Measurements from ENCODE around the gene CD82. TPM values are rescaled to one million over a fixed set of nuclear protein-coding genes. Genes with fewer than 3 reads are reported as not detected.
A peak's percentile ranks its signal among the peaks of the same experiment; 100 is the strongest.

The CD82 gene
- total RNA-seq, 1 donor from 2014 or later = 8.8 TPM

DNA sequence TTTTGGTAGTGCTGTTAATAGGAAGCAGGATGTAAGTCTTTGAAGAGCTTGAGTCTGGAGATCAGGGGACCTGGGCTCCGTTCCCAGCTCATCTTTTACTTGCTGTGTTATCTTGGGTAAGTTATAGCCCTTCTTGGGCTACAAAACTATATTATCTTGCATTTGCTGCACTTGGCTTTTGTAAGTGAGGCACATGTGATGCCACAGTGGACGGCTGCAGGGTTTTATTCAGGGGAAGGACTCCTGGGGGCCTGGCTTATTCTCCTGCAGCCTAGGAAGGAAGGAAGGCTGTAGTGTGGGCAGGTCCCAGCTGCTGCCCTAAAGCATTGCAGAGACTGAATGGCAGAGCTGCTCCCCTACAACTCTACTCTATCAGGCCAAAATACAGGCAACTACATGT lies 6.4 kb downstream of the CD82 start:
- H3K4me1 ChIP-seq = peaks cover 8% of the 10 kb centered on the region
- Mint-ChIP-seq H3K36me3 (peaks cover 17% of the 10 kb centered on the region), H3K4me1 (peaks cover 82% of the 10 kb centered on the region), H3K27ac (peak overlapping the region; percentile 18), H3K27me3 (ENCODE audit: insufficient read depth, low read depth) (peaks cover 4% of the 10 kb centered on the region), H3K9me3 (no peaks in the 10 kb centered on the region), H3K4me3 (no peak overlapping the region)
- no peak overlapping the region for H3K9ac ChIP-seq
- H3K79me2 ChIP-seq (ENCODE audit: low read depth) = no peaks in the 10 kb centered on the region
- peak overlapping the region; percentile 12 for H3K4me2 ChIP-seq
- DNase-seq (ENCODE audit: low spot score) = no peak
- no peak overlapping the region for H3K4me3 ChIP-seq
- no peaks in the 10 kb centered on the region for H3K9me3 ChIP-seq (ENCODE audit: low read depth)
- no peaks in the 10 kb centered on the region for H4K20me1 ChIP-seq (ENCODE audit: low read depth)
- peaks cover 3% of the 10 kb centered on the region for H3K27me3 ChIP-seq
- peaks cover 9% of the 10 kb centered on the region for H3F3A ChIP-seq (ENCODE audit: low read depth)
- no peaks in the 10 kb centered on the region for H3K36me3 ChIP-seq
- TF ChIP-seq EZH2phosphoT487 (IDR thresholded peaks at IDR 0.05) (no peak), CTCF (IDR thresholded peaks at IDR 0.05) (no peak), EZH2 (IDR thresholded peaks at IDR 0.05) (no peak)
- H2AFZ ChIP-seq (replicated peaks) = no peak overlapping the region
- H3K27ac ChIP-seq = no peak overlapping the region

GRCh38 chr11:44572436-44572835 lies 7.0 kb downstream of the CD82 start:
- H3F3A ChIP-seq (ENCODE audit: low read depth) = peaks cover 9% of the 10 kb centered on the region
- Mint-ChIP-seq H3K27ac (peak overlapping the region; percentile 2), H3K27me3 (ENCODE audit: insufficient read depth, low read depth) (peaks cover 4% of the 10 kb centered on the region), H3K4me1 (peaks cover 81% of the 10 kb centered on the region), H3K36me3 (peaks cover 17% of the 10 kb centered on the region), H3K4me3 (no peak overlapping the region), H3K9me3 (no peaks in the 10 kb centered on the region)
- no peaks in the 10 kb centered on the region for H3K79me2 ChIP-seq (ENCODE audit: low read depth)
- H3K4me3 ChIP-seq = no peak overlapping the region
- H3K4me2 ChIP-seq = peak overlapping the region; percentile 12
- H3K27ac ChIP-seq = no peak overlapping the region
- DNase-seq (ENCODE audit: low spot score) = no peak
- no peak overlapping the region for H2AFZ ChIP-seq (replicated peaks)
- no peaks in the 10 kb centered on the region for H4K20me1 ChIP-seq (ENCODE audit: low read depth)
- no peaks in the 10 kb centered on the region for H3K9me3 ChIP-seq (ENCODE audit: low read depth)
- TF ChIP-seq EZH2phosphoT487 (IDR thresholded peaks at IDR 0.05) = no peak
- H3K27me3 ChIP-seq = no peaks in the 10 kb centered on the region
- no peaks in the 10 kb centered on the region for H3K36me3 ChIP-seq
- H3K9ac ChIP-seq = no peak overlapping the region
- peaks cover 8% of the 10 kb centered on the region for H3K4me1 ChIP-seq

- Mint-ChIP-seq H3K4me3 (no peak overlapping the region), H3K9me3 (no peaks in the 10 kb centered on the region), H3K27ac (no peak overlapping the region), H3K27me3 (ENCODE audit: insufficient read depth, low read depth) (peaks cover 4% of the 10 kb centered on the region), H3K36me3 (peaks cover 15% of the 10 kb centered on the region), H3K4me1 (peaks cover 81% of the 10 kb centered on the region)
- Histone ChIP-seq H3K4me1 (peaks cover 11% of the 10 kb centered on the region), H3K27me3 (no peaks in the 10 kb centered on the region), H3K4me2 (no peak overlapping the region), H4K20me1 (ENCODE audit: low read depth) (no peaks in the 10 kb centered on the region), H3F3A (ENCODE audit: low read depth) (peaks cover 9% of the 10 kb centered on the region), H3K9me3 (ENCODE audit: low read depth) (no peaks in the 10 kb centered on the region), H3K36me3 (no peaks in the 10 kb centered on the region), H3K27ac (no peak overlapping the region), H3K79me2 (ENCODE audit: low read depth) (no peaks in the 10 kb centered on the region), H3K4me3 (no peak overlapping the region), H2AFZ (replicated peaks) (no peak overlapping the region), H3K9ac (no peak overlapping the region)
- TF ChIP-seq EZH2 (IDR thresholded peaks at IDR 0.05) (no peak), CTCF (IDR thresholded peaks at IDR 0.05) (no peak), EZH2phosphoT487 (IDR thresholded peaks at IDR 0.05) (no peak)
- no peak for DNase-seq (ENCODE audit: low spot score)
Measured at GRCh38 chr11:44572884-44573283, 7.4 kb downstream of the CD82 start.

- Histone ChIP-seq H3K9me3 (ENCODE audit: low read depth) (no peaks in the 10 kb centered on the region), H3K4me1 (peaks cover 12% of the 10 kb centered on the region)
- H3K9me3 Mint-ChIP-seq = no peaks in the 10 kb centered on the region
Measured at GRCh38 chr11:44573333-44573732, 7.9 kb downstream of the CD82 start.

More at GRCh38 chr11:44573333-44573732, 7.9 kb downstream of the CD82 start:
- Histone ChIP-seq H3K27ac (no peak overlapping the region), H3K79me2 (ENCODE audit: low read depth) (no peaks in the 10 kb centered on the region), H3K4me3 (no peak overlapping the region), H3K9ac (no peak overlapping the region), H3K36me3 (no peaks in the 10 kb centered on the region), H4K20me1 (ENCODE audit: low read depth) (no peaks in the 10 kb centered on the region), H3K27me3 (no peaks in the 10 kb centered on the region), H3K4me2 (no peak overlapping the region), H2AFZ (replicated peaks) (no peak overlapping the region), H3F3A (ENCODE audit: low read depth) (peaks cover 9% of the 10 kb centered on the region)
- no peak for DNase-seq (ENCODE audit: low spot score)
- Mint-ChIP-seq H3K4me3 (no peak overlapping the region), H3K27me3 (ENCODE audit: insufficient read depth, low read depth) (peaks cover 5% of the 10 kb centered on the region), H3K4me1 (peaks cover 81% of the 10 kb centered on the region), H3K27ac (no peak overlapping the region), H3K36me3 (peaks cover 14% of the 10 kb centered on the region)
- no peak for TF ChIP-seq EZH2 (IDR thresholded peaks at IDR 0.05)
- TF ChIP-seq CTCF (IDR thresholded peaks at IDR 0.05) = no peak
- no peak for TF ChIP-seq EZH2phosphoT487 (IDR thresholded peaks at IDR 0.05)
